HEK293T (cell line): ENCODE data around the gene PALLD.

Source experiments
- FOXA1 ChIP-seq: fragments of 450-650 bp; IDR thresholded peaks from 2 replicates; pipeline ENCODE4 v1.6.1; 2016; ENCODE audit warnings: mild to moderate bottlenecking
- FOXM1 ChIP-seq: fragments of 450-650 bp; IDR thresholded peaks from 2 replicates; pipeline ENCODE4 v1.6.1; 2017; ENCODE audit warnings: mild to moderate bottlenecking, borderline replicate concordance
- LEF1 ChIP-seq: fragments of 450-650 bp; IDR thresholded peaks from 2 replicates; pipeline ENCODE4 v1.6.1; 2017; ENCODE audit warnings: mild to moderate bottlenecking, borderline replicate concordance
- SP1 ChIP-seq: fragments of 450-650 bp; IDR thresholded peaks from 2 replicates; pipeline ENCODE4 v1.6.1; 2017
- SUZ12 ChIP-seq: fragments of 450-650 bp; IDR thresholded peaks from 2 replicates; pipeline ENCODE4 v1.6.1; 2016; ENCODE audit warnings: mild to moderate bottlenecking
- TARDBP ChIP-seq: fragments of 450-650 bp; IDR thresholded peaks from 2 replicates; pipeline ENCODE4 v1.6.1; 2016
- ZNF384 ChIP-seq: fragments of 450-650 bp; IDR thresholded peaks from 2 replicates; pipeline ENCODE4 v1.6.1; 2016

DNA sequence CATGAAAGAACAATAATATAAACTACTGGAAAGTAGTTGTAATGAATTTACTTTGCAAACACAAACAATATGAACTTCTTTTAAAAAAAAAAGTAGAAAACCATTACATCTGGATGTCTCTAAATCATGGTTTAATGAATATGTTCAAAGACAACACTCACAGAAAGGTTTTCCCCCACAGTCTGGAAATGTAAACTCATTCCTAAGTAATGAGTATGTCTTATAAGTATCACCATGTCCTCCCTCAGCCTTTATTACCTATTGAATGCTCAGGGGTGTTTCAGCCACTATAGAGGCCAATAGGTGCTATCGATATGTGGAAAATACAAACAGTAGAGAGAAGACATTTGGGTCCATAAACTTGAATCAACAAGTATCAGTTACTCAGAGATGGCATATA lies 186.7 kb downstream of the PALLD start:
- TF ChIP-seq SP1 (no peak), TARDBP (no peak), LEF1 (no peak), SUZ12 (no peak), ZNF384 (no peak), FOXM1 (no peak), FOXA1 (no peak)
